Measurements from ENCODE around the gene HSD17B7. TPM values are rescaled to one million over a fixed set of nuclear protein-coding genes. Genes with fewer than 3 reads are reported as not detected.

The HSD17B7 gene
- total RNA-seq, 1 experiment from 2014 or later, result 25.0 TPM

- no peak for DNase-seq (ENCODE audit: low spot score)
- Mint-ChIP-seq H3K36me3 (no peaks in the 10 kb centered on the region), H3K9me3 (peaks cover 8% of the 10 kb centered on the region), H3K27ac (no peak overlapping the region), H3K4me1 (no peaks in the 10 kb centered on the region), H3K4me3 (no peak overlapping the region), H3K27me3 (ENCODE audit: low read depth) (no peaks in the 10 kb centered on the region; the same call in 1 of the 2 replicates)
- ATAC-seq, result no peak
- POLR2A ChIA-PET, result no interaction called here
- CTCF ChIA-PET, result interaction anchor here (0.7 to 2.2 kb wide), 3 partner anchors 11 to 492 kb away, joined by 3 to 12 read pairs (median 3); partner anchors contain the start of gene CCDC190
- TF ChIP-seq CTCF (IDR thresholded peaks at IDR 0.05), result no peak
- no peak for TF ChIP-seq TCF7 (CRISPR knock-in tag; IDR thresholded peaks at IDR 0.05; ENCODE audit: low read depth)
- no peak for TF ChIP-seq GABPB1 (CRISPR knock-in tag; IDR thresholded peaks at IDR 0.05)
- no peak for TF ChIP-seq NR3C1 (CRISPR knock-in tag; conservative IDR thresholded peaks at IDR 0.05; ENCODE audit: low read depth)
- TF ChIP-seq MLX (CRISPR knock-in tag; IDR thresholded peaks at IDR 0.05), result no peak
- TF ChIP-seq ATF1 (CRISPR knock-in tag; IDR thresholded peaks at IDR 0.05), result no peak
- TF ChIP-seq ZSCAN18 (CRISPR knock-in tag; IDR thresholded peaks at IDR 0.05), result no peak
- no peak for TF ChIP-seq CREB1 (CRISPR knock-in tag; IDR thresholded peaks at IDR 0.05)
- no peak for TF ChIP-seq IRF1 (CRISPR knock-in tag; IDR thresholded peaks at IDR 0.05)
- no peak for TF ChIP-seq ERG (CRISPR knock-in tag; IDR thresholded peaks at IDR 0.05)
- TF ChIP-seq SOX15 (CRISPR knock-in tag; IDR thresholded peaks at IDR 0.05), result no peak
- no peak for TF ChIP-seq ARID4B (CRISPR knock-in tag; IDR thresholded peaks at IDR 0.05; ENCODE audit: borderline replicate concordance)
- no peak for TF ChIP-seq PREB (CRISPR knock-in tag; IDR thresholded peaks at IDR 0.05; ENCODE audit: borderline replicate concordance)
Measured at GRCh38 chr1:162849711-162850110, 59.2 kb downstream of the HSD17B7 start.

- Mint-ChIP-seq H3K9me3 (peaks cover 8% of the 10 kb centered on the region), H3K27me3 (ENCODE audit: low read depth) (no peaks in the 10 kb centered on the region; the same call in 1 of the 2 replicates), H3K4me3 (no peak overlapping the region), H3K4me1 (no peaks in the 10 kb centered on the region), H3K36me3 (no peaks in the 10 kb centered on the region), H3K27ac (no peak overlapping the region)
- POLR2A ChIA-PET, result no interaction called here
- no peak for ATAC-seq
- no peak for DNase-seq (ENCODE audit: low spot score)
- CTCF ChIA-PET, result interaction anchor here (0.6 kb wide), 3 partner anchors 13 to 877 kb away, joined by 3 to 4 read pairs (median 3); no protein-coding TSS in a partner anchor
- TF ChIP-seq MAX (CRISPR knock-in tag; IDR thresholded peaks at IDR 0.05), result no peak
- TF ChIP-seq SOX15 (CRISPR knock-in tag; IDR thresholded peaks at IDR 0.05), result no peak
- no peak for TF ChIP-seq OVOL2 (CRISPR knock-in tag; IDR thresholded peaks at IDR 0.05; ENCODE audit: borderline replicate concordance)
- no peak for TF ChIP-seq ZBTB21 (CRISPR knock-in tag; IDR thresholded peaks at IDR 0.05; ENCODE audit: borderline replicate concordance)
- TF ChIP-seq PRDM15 (CRISPR knock-in tag; IDR thresholded peaks at IDR 0.05), result no peak
- no peak for TF ChIP-seq TP53 (CRISPR knock-in tag; IDR thresholded peaks at IDR 0.05)
- no peak for TF ChIP-seq EMX1 (CRISPR knock-in tag; IDR thresholded peaks at IDR 0.05)
- no peak for TF ChIP-seq NR2C2 (CRISPR knock-in tag; IDR thresholded peaks at IDR 0.05)
Measured at GRCh38 chr1:162851341-162851740, 60.8 kb downstream of the HSD17B7 start.

All from WTC11 (cell line).